ENCODE measurements around the gene MAGI2.

- TF ChIP-seq CTCF (IDR thresholded peaks at IDR 0.05 in 2 of 3, conservative IDR thresholded peaks at IDR 0.05 in 1 of 3; ENCODE audit: borderline replicate concordance in 1 of 3, insufficient read depth in 1 of 3, low read depth in 2 of 3, low read length in 2 of 3) = no peak
- no peak for TF ChIP-seq POLR2AphosphoS5 (IDR thresholded peaks at IDR 0.05; ENCODE audit: low read depth, low read length)
- TF ChIP-seq POLR2A (IDR thresholded peaks at IDR 0.05; ENCODE audit: borderline replicate concordance, extremely low read depth, insufficient read depth, insufficient read length) = no peak
- no peak for TF ChIP-seq MAX (IDR thresholded peaks at IDR 0.05)
- no peak for TF ChIP-seq TCF7L2 (IDR thresholded peaks at IDR 0.05; ENCODE audit: borderline replicate concordance, extremely low read depth, insufficient read depth, insufficient read length)
- TF ChIP-seq EZH2 (IDR thresholded peaks at IDR 0.05) = no peak
These were observed 180.5 kb downstream of the MAGI2 start for GRCh38 chr7:79272938-79273337.
